Fibroblast of skin of back (primary cell): Measurements from ENCODE around the gene AUP1. TPM values are rescaled to one million over a fixed set of nuclear protein-coding genes. Genes with fewer than 3 reads are reported as not detected.
"Not testable (repeated sequence)": the region's sequence is repeated elsewhere in the genome, so short reads cannot be mapped to it uniquely, and the experiment has no call there.

ENCODE experiments used
- DNase-seq: peaks from one replicate; pipeline ENCODE4 v3.0.0-alpha.2; 2013
- polyA plus RNA-seq, 2 experiments: library from polyadenylated mRNA; unstranded; fragments of 120-200 nt; gene quantifications; one replicate each; pipeline ENCODE4 v1.2.1, GENCODE V29; 2013; ENCODE audit not compliant: insufficient read length in 2 of 2

Gene AUP1, protein sequence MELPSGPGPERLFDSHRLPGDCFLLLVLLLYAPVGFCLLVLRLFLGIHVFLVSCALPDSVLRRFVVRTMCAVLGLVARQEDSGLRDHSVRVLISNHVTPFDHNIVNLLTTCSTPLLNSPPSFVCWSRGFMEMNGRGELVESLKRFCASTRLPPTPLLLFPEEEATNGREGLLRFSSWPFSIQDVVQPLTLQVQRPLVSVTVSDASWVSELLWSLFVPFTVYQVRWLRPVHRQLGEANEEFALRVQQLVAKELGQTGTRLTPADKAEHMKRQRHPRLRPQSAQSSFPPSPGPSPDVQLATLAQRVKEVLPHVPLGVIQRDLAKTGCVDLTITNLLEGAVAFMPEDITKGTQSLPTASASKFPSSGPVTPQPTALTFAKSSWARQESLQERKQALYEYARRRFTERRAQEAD
- polyA plus RNA-seq (2013, experiment 1 of 2; ENCODE audit: insufficient read length): 111 TPM
- polyA plus RNA-seq (2013, experiment 2 of 2; ENCODE audit: insufficient read length): 71.6 TPM

DNA sequence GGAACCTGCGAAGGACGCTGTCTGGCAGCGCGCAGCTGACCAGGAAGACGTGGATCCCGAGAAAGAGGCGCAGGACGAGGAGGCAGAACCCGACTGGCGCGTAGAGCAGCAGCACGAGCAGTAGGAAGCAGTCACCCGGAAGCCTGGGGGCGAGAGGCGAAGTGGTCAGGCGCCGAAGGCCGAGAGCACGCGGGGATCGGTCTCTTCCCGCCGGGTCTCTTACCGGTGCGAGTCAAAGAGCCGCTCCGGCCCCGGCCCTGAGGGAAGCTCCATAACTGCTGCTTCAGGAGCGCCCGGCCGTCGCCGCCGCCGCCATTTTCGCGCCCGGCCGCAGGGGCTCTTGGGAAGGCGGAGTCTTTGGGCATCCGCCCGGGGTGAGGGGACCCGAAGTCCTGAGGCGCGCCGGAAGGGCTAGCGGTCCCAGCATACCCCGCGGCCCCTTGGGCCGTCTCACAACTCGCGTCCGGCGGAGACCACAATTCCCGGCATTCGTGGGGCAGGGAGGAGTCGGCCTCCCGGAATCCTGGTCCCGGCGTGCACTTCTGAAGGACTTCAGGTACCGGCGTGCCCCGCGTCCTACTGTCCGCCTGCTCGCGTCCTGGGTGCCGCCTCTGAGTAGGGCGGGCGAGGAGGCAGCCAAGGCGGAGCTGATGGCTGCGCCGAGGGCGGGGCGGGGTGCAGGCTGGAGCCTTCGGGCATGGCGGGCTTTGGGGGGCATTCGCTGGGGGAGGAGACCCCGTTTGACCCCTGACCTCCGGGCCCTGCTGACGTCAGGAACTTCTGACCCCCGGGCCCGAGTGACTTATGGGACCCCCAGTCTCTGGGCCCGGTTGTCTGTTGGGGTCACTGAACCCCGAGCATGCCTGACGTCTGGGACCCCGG, at the start of gene AUP1, which contains the start of gene HTRA2:
Gene AUP1, minus strand, starts transcription at position 350 of the 882 bp plus-strand sequence. Its CDS starts 77 bp downstream, at position 273.
Gene HTRA2, plus strand, starts transcription at position 577 of the 882 bp plus-strand sequence. Its CDS starts 74 bp downstream, at position 651.
- peak; percentile 100 for DNase-seq

DNA sequence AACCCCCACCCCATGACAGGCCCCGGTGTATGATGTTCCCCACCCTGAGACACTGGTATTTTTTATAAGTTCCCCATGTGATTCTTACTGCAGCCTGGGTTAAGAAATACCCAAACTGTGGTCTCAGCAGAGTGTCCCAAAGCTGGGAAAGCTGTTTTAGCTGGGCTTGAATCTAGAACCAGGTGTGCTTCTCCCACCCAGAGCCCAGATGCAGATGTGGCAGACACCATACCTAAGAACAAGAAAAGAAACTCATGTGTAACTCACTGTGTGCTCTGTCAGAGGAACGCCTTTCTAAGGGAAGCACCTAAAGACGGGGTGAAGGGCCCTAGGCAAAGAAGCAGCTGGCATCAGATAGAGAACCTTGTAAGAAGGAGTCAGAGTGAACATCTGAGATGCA, 48.9 kb upstream of the AUP1 start:
- DNase-seq: no peak

DNA sequence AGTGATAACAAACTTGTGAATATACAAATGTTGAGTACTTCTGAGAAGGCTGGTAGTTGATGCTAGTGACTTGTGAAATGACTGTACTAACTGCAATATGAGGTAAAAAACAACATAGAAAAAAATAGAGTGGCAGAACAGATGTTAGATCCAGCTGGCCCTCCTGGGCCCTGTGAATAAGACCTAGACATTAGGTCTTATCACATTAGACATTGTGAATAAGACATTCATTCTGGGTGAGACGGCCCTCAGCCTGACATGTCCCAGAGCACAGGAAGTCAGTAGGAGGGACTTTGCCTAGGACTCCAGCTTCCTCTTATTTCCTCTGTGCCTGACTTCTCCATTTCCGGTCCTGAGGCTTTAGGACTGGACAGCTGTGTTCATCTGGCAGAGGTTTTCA, 47.9 kb upstream of the AUP1 start:
- DNase-seq: peak; percentile 45

DNA sequence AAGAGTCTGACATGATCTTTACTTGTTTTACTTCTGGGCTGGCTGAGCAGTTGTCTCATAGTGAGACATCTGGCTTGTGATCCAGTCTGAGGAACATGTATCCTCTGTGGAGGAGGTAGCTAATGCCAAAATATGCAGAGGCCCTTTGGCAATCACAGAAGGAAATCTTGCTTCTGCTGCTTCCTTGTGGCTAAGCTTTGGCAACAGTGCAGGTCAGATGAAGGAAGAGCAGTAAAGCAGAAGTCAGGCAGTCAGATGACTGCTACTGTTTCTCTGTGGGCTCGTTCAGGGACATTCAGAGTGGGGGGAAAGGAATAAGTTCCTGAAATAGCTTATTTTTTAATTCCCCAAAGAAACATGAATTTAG, 47.3 kb upstream of the AUP1 start:
- peak; percentile 63 for DNase-seq

DNA sequence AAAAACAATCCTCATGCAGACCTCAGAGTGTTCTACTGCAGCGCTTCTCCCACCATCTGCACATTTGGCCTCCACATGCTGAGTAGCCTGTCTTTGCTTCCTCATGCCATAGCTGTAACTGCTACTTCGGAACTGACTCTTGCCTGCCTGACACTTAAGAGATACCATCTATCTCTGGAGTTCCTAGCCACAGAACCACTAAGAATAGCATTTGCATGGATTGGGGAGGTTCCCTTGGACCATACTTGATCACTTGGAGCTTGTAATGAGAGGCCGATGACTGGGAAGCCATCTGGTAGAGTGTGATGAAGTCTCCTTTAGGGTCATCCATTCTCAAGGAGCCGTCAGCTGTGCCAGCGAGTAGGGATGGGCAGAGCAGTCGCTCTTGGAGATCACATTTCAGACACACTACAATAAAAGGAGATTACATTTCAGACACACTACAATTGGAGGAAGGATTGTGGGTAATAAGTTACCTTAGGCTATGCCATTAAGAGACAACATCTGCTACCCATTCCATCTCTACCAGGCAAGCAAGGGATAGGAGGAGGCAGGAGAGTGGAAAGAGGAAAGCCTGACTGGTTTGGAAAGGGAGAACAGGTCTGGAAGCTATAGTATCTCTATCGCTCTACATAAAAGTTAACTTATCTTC, 46.8 kb upstream of the AUP1 start:
- peak; percentile 42 for DNase-seq

DNA sequence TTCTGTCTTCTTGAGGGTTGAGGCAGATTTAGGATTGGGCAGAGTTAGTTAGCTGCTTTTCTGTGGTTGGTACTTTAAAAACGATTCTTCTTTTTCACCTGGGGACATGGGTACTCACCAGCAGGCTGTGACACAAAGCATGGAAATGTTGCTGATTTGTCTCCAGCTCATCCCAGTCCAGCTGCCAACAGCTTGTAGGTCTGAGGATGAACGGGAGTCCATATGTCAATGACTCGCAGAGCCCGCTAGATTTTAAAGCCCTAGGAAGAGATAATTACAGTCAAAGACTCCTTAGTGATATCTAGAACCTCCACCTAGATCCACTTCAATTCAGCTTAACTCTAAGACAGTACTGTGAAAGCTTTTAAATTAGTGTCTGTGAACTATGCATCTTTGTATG, 45.8 kb upstream of the AUP1 start:
- DNase-seq: no peak

DNA sequence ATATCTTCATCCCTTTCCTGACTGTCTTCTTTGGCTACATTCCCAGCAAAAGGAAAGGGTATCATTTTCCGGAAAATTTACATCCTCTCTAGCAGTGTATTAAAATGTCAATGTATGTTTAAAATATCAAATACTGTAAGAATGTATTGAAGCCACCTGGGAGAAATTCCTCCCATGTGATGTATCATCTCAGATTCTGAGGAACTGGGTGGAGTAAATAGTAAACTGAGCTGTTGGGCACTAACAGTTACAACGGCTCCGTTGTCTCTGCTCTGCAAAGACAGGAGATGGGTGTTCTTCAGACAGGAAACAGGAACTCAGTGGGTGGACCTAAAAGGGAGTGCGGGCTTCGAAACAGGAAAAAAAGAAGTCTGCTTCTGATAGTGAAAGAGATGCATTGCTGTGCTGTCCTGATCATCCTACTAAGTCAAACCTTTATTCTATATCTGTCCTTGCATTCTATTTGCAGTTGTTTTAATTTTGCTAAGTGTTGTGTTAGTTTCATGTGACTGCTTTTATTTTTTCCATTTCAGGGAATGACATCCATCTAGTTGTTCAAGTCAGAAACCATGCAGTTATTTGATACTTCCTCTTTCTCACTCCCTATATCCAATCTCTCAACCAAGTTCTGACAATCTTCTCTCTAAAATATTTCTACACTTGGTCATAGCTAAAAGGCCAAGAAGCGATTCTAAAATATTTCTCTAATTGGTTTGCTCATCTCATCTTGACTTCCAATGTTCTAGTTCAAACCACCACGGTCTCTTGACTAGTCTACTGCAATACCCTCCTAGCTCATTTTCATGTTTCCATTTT, 44.4 kb upstream of the AUP1 start:
- DNase-seq: peak; percentile 77

DNA sequence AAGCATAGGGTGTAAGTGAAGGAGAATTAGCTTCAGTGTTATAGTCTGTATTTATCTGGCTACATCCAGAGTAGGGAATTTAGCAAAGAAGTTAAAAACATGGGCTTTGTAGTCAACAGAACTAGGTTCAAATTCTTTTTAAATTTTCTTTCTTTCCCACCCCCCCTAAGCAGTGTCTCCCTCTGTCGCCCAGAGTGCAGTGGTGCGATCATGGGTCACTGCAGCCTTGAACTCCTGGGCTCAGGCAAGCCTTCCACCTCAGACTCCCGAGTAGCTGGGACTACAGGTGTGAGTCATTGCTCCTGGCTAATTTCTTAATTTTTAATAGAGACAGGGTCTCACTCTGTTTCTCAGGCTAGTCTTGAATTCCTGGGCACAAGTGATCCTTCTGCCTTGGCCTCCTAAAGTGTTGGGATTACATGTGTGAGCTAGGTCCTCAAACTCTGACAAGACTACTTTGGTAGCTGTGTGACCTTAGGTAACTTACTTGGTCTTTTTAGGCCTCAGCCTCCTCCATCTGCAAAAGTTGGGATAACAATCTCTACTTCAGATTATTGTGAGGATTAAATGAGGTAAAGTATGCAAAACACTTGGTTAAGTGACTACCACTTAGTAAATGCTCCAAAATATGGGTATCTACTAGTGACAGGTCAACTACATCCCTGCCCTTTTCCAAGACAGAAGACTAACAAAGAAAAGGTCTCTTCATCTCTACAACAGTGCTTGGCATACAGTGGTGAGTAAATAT, 42.8 kb upstream of the AUP1 start:
- no peak for DNase-seq

DNA sequence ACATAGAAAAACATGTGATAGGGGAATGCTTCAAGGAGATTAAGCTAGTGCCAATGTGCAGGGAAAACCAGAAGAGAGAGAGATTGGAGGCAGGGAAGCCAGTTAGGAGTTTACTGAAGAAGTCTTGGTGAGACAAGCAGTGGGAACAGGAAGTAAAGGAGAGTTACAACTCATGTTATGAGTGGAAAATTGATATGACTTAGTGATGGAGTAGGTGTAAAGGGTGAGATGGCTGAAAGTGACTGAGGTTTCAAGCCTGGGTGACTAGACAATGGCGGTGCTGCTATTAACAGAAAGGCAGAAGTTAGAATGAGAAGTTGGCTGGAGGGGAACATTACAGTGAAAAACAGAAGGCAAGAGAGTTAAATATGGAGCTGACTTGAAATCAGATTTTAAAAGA, 41.6 kb upstream of the AUP1 start:
- DNase-seq: no peak

DNA sequence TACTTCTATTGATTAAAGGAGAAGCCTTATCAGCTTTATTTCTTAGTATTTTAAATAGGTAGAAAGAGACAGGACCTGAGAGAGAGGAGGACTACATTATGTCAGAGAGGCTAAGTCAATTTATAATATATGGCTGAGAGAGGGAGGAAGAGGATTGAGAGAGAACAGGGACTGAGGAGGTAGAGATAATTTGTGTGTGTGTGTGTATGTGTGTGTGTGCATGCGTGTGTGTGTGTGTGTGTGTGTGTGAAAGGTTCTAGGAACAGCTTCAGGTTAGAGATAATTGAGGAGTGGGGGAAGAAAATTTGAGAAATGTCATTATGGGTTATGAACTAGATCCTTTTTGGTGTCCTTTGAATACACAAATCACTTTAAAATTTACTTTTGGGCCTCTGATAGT, 40.2 kb upstream of the AUP1 start:
- no peak for DNase-seq

DNA sequence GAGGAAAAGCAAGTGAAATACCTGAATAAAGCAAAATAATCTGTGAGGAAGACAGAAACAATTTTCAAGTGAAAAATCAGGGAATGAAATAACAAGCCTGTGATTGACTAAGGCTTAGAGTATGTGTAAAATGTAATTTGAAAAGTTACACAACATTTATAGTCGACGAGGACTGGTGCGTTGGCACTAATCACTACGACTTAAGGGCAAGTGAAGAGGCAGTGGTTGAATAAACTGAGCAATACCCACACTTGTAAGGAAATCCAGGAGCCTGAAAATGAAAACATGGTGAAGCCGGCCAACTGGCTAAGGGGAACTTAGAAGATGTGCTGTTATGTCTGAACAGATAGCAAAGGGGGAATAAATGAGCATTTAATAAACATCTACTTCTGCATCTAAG, 38.4 kb upstream of the AUP1 start:
- DNase-seq: peak; percentile 91

DNA sequence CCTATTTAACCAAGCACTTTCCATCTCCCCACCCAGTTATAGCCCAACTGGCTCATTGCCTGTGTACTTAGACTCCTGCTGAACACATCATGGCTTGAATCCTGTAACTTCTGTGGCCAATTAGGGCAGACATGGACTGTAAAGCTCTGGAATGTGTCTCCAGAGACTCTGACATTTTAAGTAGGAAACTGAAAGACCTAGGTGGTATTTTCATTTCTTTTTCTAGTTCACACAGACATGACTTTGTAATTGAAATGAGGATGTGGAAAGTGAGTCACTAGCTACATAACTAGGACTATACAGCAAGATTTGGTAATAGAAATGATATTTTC, 37.2 kb upstream of the AUP1 start:
- DNase-seq: peak; percentile 99

DNA sequence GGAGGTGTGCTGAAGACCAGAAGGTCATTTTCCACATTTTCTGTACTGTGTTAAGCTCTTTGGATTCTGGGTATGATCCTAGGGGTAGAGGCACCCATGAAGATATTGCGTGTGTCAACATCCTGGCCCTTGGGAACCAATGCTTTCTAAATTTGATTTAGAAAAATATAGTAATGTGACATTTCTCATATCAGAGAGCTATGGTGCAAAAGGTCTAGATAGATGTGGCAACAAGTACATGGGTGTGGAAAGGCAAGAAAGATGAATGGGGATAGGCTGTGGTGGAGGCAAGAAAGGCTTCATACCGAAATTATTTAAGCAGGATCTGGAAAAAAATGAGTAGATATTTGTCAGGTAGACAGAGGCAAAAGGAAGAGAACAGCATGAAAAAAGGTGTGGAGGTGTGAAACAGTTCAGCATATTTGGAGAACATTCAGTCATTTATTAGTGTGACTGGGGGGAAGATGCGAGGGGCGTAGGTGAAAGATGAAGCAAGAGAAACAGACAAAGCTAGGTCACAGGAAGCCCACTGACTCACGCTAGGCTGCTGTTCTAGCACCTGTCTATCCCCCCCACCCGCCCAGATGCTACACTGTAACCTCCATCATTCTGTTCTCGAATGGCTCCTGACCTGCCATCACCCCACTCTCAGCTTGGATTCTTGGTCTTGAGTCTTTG, 36.7 kb upstream of the AUP1 start:
- DNase-seq: no peak

DNA sequence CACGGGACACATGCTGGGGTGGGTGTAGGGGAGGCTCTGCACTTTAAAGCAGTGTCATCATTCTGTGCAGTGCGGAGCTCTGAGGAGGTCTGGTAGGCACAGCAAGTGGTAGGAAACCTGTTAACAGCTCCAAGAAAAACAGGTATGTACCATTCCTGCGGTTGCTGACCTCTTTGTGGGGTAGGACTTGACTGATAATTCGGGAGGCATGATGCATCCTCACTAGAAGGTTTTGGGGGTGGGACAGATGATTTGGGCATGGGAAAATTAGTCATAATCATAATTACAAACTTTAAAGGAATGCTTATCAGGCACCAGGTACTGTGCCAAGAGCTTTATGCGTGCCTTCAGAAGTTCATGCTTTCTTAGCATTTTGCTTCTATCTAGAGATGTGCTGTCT, 34.7 kb upstream of the AUP1 start:
- DNase-seq: peak; percentile 88

DNA sequence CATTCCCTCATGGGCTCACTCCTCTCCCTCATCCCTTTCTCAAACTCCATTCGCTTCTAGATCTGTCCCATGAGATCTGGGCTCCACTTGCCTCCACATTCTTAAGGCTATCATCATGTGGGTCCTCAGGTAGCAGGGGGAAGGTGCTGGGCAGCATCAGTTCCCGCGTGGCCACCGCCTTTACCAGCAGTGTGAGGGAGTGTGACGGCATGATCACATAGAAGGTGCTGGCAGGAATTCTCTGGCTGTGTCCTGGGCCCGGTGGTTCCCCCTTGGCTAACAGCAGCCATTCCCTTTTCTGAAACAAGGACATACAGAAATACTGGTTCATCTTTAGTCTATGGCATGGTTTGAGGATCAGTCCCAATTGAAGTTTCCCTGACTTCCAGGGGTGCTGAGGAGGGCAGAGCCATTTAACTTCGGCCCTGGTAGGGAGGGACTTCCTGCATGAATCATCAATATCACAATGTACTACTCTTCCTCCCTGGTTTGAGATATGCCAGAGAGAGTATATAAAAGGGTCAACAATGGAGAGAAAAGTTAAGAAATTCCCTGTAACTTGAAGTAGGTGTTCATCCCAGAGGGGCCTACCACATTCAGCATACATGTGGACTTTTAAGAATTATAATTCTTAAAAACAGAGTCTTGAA, 32.7 kb upstream of the AUP1 start:
- no peak for DNase-seq

DNA sequence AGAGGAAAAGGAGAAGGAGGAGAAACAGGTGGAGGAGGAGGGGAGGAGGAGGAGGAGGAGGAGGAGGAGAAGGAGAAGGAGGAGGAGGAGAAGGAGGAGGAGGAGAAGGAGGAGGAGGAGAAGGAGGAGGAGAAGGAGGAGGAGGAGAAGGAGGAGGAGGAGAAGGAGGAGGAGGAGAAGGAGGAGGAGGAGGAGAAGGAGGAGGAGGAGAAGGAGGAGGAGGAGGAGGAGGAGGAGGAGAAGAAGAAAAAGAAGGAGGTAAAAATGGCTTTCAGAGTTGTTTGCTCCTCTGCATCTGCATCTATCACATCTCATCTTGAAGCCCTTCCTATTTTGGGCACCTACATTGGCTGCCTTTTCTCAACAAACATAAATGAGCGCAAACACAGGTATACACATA, 31.5 kb upstream of the AUP1 start:
- not testable (repeated sequence) for DNase-seq

DNA sequence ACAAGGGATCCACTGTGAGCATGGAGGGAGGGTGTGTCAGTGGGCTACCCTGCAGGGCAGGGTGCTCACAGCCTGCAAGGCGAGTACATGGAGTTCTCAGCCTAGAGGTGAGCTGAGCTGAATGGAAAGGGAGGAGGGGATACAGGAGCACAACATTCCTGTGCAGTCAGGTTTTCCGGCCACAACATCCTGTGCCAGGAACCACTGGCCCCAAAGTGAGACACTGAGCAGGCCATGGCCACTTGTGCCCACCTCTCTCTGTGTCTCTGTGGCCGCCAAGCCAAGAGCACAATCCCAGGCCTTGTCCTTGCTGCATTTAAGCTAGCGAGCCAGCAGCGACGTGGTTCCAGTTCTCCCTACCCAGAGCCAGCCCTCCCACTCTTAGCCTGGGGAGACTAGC, 31.1 kb upstream of the AUP1 start:
- DNase-seq: no peak

DNA sequence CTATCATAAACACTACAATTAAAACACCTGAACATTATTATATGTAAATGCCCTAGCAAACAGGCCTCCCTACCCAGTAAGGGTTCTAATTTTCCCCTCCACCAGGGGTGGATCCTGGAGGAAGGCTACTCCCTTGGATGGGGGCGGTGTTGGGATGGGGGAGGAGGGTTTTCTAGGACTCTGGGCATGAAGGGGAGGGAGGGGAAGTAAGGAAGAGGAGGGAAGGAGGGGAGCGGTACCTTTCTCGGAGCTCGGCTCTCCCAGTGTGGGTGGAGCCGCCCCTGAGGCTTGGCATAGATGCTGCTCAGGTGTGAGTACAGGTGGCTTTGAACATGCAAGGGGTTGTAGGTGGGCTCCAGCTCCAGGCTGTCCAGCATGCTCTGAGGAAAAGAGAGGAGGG, 30.4 kb upstream of the AUP1 start:
- DNase-seq: no peak

DNA sequence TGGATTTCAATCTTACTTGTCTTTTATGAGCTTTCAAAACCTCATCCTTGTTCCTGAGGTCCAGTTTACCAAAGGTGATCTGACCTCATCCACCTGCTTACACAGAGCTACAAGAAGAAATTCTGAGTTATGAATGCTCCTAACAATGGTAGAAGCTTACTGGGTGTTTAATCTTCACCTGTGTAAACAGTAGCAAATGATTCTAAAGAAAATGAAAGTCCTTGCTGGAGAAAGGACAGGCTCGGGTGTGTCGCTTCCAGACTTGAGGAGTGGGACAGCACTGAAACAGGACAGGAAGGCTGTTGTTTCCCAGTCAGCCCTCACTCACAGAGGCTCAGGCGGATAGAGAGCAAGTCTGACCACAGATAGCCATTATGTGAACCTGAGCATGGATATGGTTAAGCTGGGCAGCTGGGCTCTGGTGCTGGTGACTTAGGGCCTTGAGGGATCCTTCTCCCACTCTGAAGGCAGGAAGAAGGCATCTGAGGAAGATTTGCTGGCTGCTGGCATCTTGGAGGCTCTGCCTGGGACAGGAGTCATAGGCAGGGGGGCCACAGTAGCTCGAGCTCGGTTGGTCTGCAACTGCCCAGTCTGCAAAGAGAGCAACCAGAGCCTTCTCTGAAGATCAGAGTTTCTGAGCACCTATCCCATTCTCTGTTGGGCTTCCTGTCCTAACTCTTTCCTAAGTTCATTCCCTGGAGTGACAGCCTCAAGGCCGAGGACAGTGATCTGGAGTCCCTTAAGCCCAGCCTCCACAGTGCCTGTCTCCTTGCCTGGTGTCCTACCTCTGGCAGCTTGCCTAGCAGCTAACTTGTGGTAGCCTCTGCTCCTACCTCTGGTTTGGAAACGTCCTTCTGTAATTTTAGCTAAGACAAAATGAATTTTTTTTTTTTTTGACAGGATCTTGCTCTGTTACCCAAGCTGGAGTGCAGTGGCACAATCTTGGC, 29.1 kb upstream of the AUP1 start:
- DNase-seq: no peak
